SK-N-SH (cell line): Measurements from ENCODE around the gene SFI1. TPM values are rescaled to one million over a fixed set of nuclear protein-coding genes. Genes with fewer than 3 reads are reported as not detected.

Experiments
- CTCF ChIA-PET: fragments of 300-600, 350-600 bp; formaldehyde crosslinking; extraction: SDS; loops from one replicate; lab custom pipeline; 2021; lab: Yijun Ruan, JAX
- POLR2A ChIA-PET: fragments of 350-600 bp; sonication (Branson Sonifier 250); formaldehyde crosslinking; extraction: SDS; loops from one replicate; lab custom pipeline; 2020; ENCODE audit warnings: antibody characterized with exemption, inconsistent platforms; lab: Yijun Ruan, JAX
- DNase-seq: peaks from one replicate; pipeline ENCODE4 v3.0.0; 2012
- H2AFZ ChIP-seq: fragments of 200-600 bp; sonication (generic); 2 replicates; pipeline ENCODE4 v1.8.1; 2016; ENCODE audit warnings: antibody characterized with exemption, mild to moderate bottlenecking, low read depth
- H3F3A ChIP-seq: fragments of 200-600 bp; sonication (generic); replicated peaks from 2 replicates; pipeline ENCODE3; 2016; ENCODE audit warnings: antibody characterized with exemption, mild to moderate bottlenecking; ENCODE audit not compliant: insufficient read depth
- H3K27ac ChIP-seq, 2 experiments: fragments of 200-500 bp in 1 of 2; fragments of 200-600 bp in 1 of 2; sonication (Bioruptor generic) in 1 of 2; sonication (generic), shearing (Covaris generic) in 1 of 2; 2 replicates each; pipeline versions ENCODE4 v1.5.1 to v1.6.1; 2014 to 2016; ENCODE audit warnings: low read depth in 2 of 2, inconsistent platforms in 1 of 2, low read length in 1 of 2, mild to moderate bottlenecking in 1 of 2, mixed read lengths in 1 of 2
- H3K27me3 ChIP-seq: fragments of 200-600 bp; sonication (generic), shearing (Covaris generic); 2 replicates; pipeline ENCODE4 v1.6.1; 2016; ENCODE audit warnings: mixed run types; ENCODE audit not compliant: insufficient read depth
- H3K36me3 ChIP-seq, 2 experiments: fragments of 200-500 bp in 1 of 2; fragments of 200-600 bp in 1 of 2; sonication (Bioruptor generic) in 1 of 2; sonication (generic) in 1 of 2; replicated peaks in 1 of 2; 2 replicates each; pipeline versions ENCODE3 to v1.5.1; 2014 to 2016; ENCODE audit warnings: low read length in 1 of 2, mild to moderate bottlenecking in 1 of 2; ENCODE audit not compliant: insufficient read depth in 2 of 2, control insufficient read depth in 1 of 2
- H3K4me1 ChIP-seq, 2 experiments: fragments of 200-500 bp in 1 of 2; fragments of 200-600 bp in 1 of 2; sonication (Bioruptor generic) in 1 of 2; sonication (generic), shearing (Covaris generic) in 1 of 2; 2 replicates each; pipeline versions ENCODE4 v1.5.1 to v1.6.1; 2014 to 2016; ENCODE audit warnings: low read depth in 1 of 2, low read length in 1 of 2, mixed run types in 1 of 2; ENCODE audit not compliant: insufficient read depth in 2 of 2, control insufficient read depth in 1 of 2
- H3K4me2 ChIP-seq: fragments of 200-600 bp; sonication (generic), shearing (Covaris generic); 2 replicates; pipeline ENCODE4 v1.6.1; 2017; ENCODE audit warnings: mixed run types
- H3K4me3 ChIP-seq, 2 experiments: fragments of 200-500 bp in 1 of 2; fragments of 200-600 bp in 1 of 2; sonication (Bioruptor generic) in 1 of 2; sonication (generic), shearing (Covaris generic) in 1 of 2; 2 replicates each; pipeline versions ENCODE4 v1.5.1 to v1.8.1; 2014 to 2016; ENCODE audit warnings: low read depth in 2 of 2, inconsistent platforms in 1 of 2, low read length in 1 of 2, mild to moderate bottlenecking in 1 of 2, mixed read lengths in 1 of 2, moderate library complexity in 1 of 2
- H3K79me2 ChIP-seq: fragments of 200-600 bp; sonication (generic); 2 replicates; pipeline ENCODE4 v1.8.1; 2017; ENCODE audit warnings: mild to moderate bottlenecking; ENCODE audit not compliant: insufficient read depth
- H3K9ac ChIP-seq: fragments of 200-600 bp; sonication (generic); 2 replicates; pipeline ENCODE4 v1.6.1; 2017; ENCODE audit warnings: mixed run types
- H3K9me2 ChIP-seq: fragments of 200-600 bp; sonication (generic); 2 replicates; pipeline ENCODE4 v1.6.1; 2017; ENCODE audit warnings: mixed run types
- H3K9me3 ChIP-seq: fragments of 200-600 bp; sonication (generic); 2 replicates; pipeline ENCODE4 v1.6.1; 2017; ENCODE audit warnings: mixed run types, mild to moderate bottlenecking, moderate library complexity
- H4K20me1 ChIP-seq: fragments of 200-600 bp; sonication (generic); 2 replicates; pipeline ENCODE4 v1.6.1; 2017; ENCODE audit warnings: mild to moderate bottlenecking, mixed run types; ENCODE audit not compliant: insufficient read depth
- CHD2 ChIP-seq: fragments of 150-350 bp; IDR thresholded peaks from 2 replicates; pipeline ENCODE4 v1.6.1; 2018; ENCODE audit warnings: low read length; ENCODE audit not compliant: partially characterized antibody
- CTCF ChIP-seq: fragments of 200-600 bp; sonication (generic); IDR thresholded peaks from 2 replicates; pipeline ENCODE4 v1.6.1; 2017; ENCODE audit warnings: antibody characterized with exemption, mild to moderate bottlenecking, moderate library complexity
- EZH2phosphoT487 ChIP-seq: fragments of 200-600 bp; sonication (generic); IDR thresholded peaks from 2 replicates; pipeline ENCODE4 v1.6.1; 2017; ENCODE audit warnings: low read depth, mixed run types, mild to moderate bottlenecking, antibody characterized with exemption, moderate library complexity, borderline replicate concordance
- FOXM1 ChIP-seq: IDR thresholded peaks from 2 replicates; pipeline ENCODE4 v1.4.0; 2012; ENCODE audit warnings: low read depth, mild to moderate bottlenecking
- GABPA ChIP-seq: IDR thresholded peaks from 2 replicates; pipeline ENCODE4 v1.4.0; 2012; ENCODE audit warnings: low read depth, mild to moderate bottlenecking
- JUND ChIP-seq: IDR thresholded peaks from 2 replicates; pipeline ENCODE4 v1.4.0; 2012
- MEF2A ChIP-seq: IDR thresholded peaks from 2 replicates; pipeline ENCODE4 v1.4.0; 2012; ENCODE audit warnings: low read depth, borderline replicate concordance
- NFIC ChIP-seq: IDR thresholded peaks from 2 replicates; pipeline ENCODE4 v1.4.0; 2012; ENCODE audit warnings: borderline replicate concordance
- RCOR1 ChIP-seq: fragments of 150-350 bp; IDR thresholded peaks from 2 replicates; pipeline ENCODE4 v1.6.1; 2017; ENCODE audit warnings: antibody characterized with exemption, low read length
- RFX5 ChIP-seq: IDR thresholded peaks from 2 replicates; pipeline ENCODE4 v1.6.1; 2012; ENCODE audit warnings: mild to moderate bottlenecking, improper control_type of control experiment, low read length
- RXRA ChIP-seq: IDR thresholded peaks from 2 replicates; pipeline ENCODE4 v1.4.0; 2012; ENCODE audit warnings: low read depth, mild to moderate bottlenecking, borderline replicate concordance
- TAF1 ChIP-seq: IDR thresholded peaks from 2 replicates; pipeline ENCODE4 v1.6.1; 2012; ENCODE audit warnings: low read depth, mild to moderate bottlenecking, low read length, moderate library complexity, borderline replicate concordance
- USF2 ChIP-seq: fragments of 150-350 bp; IDR thresholded peaks from 2 replicates; pipeline ENCODE4 v1.6.1; 2017; ENCODE audit warnings: antibody characterized with exemption, low read length, low read depth, borderline replicate concordance
- WGBS: methylation state at CpG from one replicate; pipeline ENCODE4 v1.1.6; 2017; ENCODE audit warnings: low lambda C conversion rate; 5-methylcytosine and 5-hydroxymethylcytosine counted together
- polyA plus RNA-seq, 3 experiments: library from polyadenylated mRNA; depleted of rRNA; stranded (reverse); fragments of >200 nt; gene quantifications; 2 replicates each; pipeline ENCODE4 v1.2.3, GENCODE V29; 2012

Gene SFI1
- polyA plus RNA-seq, 1 of the 3 experiments (the other 2 are of a cell fraction) = 24.7 TPM

GRCh38 chr22:31650391-31650790 lies 154.1 kb downstream of the SFI1 start:
- no peak overlapping the region for H3K4me3 ChIP-seq
- no peaks in the 10 kb centered on the region; a peak in 1 of 4 replicates for H3K4me1 ChIP-seq
- peaks cover 20% of the 10 kb centered on the region for H3F3A ChIP-seq
- CTCF ChIA-PET = no interaction called here
- no peak for DNase-seq
- H3K4me2 ChIP-seq = no peak overlapping the region
- TF ChIP-seq USF2 (no peak), JUND (no peak), FOXM1 (no peak)
- H3K9me2 ChIP-seq = no peaks in the 10 kb centered on the region
- no peak overlapping the region for H3K27ac ChIP-seq
- H3K9me3 ChIP-seq = no peaks in the 10 kb centered on the region
- H3K79me2 ChIP-seq = peaks cover 62% of the 10 kb centered on the region
- H4K20me1 ChIP-seq = peaks cover 4% of the 10 kb centered on the region; the same call in 1 of the 2 replicates
- peaks cover 11 to 14% of the 10 kb centered on the region in 2 experiments for H3K36me3 ChIP-seq
- no peak overlapping the region for H2AFZ ChIP-seq
- no peaks in the 10 kb centered on the region for H3K27me3 ChIP-seq
- 72% methylated on average over 6 of the region's 6 CpGs for WGBS
- no peak overlapping the region for H3K9ac ChIP-seq
- POLR2A ChIA-PET = no interaction called here

- POLR2A ChIA-PET = no interaction called here
- Histone ChIP-seq H4K20me1 (peaks cover 10% of the 10 kb centered on the region; the same call in 1 of the 2 replicates), H3K9me3 (no peaks in the 10 kb centered on the region), H3K36me3 (peaks cover 8 to 10% of the 10 kb centered on the region in 2 experiments), H3K4me1 (no peaks in the 10 kb centered on the region; a peak in 1 of 4 replicates), H3K27ac (no peak overlapping the region), H2AFZ (no peak overlapping the region), H3F3A (peaks cover 13% of the 10 kb centered on the region), H3K9me2 (no peaks in the 10 kb centered on the region), H3K27me3 (no peaks in the 10 kb centered on the region), H3K4me2 (no peak overlapping the region), H3K9ac (no peak overlapping the region)
- CTCF ChIA-PET = no interaction called here
- WGBS = 85% methylated on average over 4 of the region's 4 CpGs
- TF ChIP-seq RFX5 (no peak), RXRA (no peak), EZH2phosphoT487 (no peak), JUND (no peak), CTCF (no peak), RCOR1 (no peak), GABPA (no peak), CHD2 (no peak), USF2 (no peak), MEF2A (no peak), NFIC (no peak), TAF1 (no peak)
- TF ChIP-seq, all 33 proteins: peak for 0
- DNase-seq = no peak
- Histone ChIP-seq H3K79me2 (peaks cover 72% of the 10 kb centered on the region), H3K4me3 (no peak overlapping the region)
Observed at GRCh38 chr22:31651664-31652063, 155.3 kb downstream of the SFI1 start.
